ENCODE data around the gene SYNJ1.
"Not testable (repeated sequence)": the region's sequence is repeated elsewhere in the genome, so short reads cannot be mapped to it uniquely, and the experiment has no call there.

Gene SYNJ1

GRCh38 chr21:32710069-32710784, 17.6 kb downstream of the SYNJ1 start:
- no peak for TF ChIP-seq CTCF (IDR thresholded peaks at IDR 0.05; ENCODE audit: insufficient read depth, missing control alignments)
- FAIRE-seq (no peak), DNase-seq (ENCODE audit: insufficient read length, low spot score) (no peak)

- no peak for TF ChIP-seq CTCF (IDR thresholded peaks at IDR 0.05; ENCODE audit: insufficient read depth, missing control alignments)
- DNase-seq (ENCODE audit: insufficient read length, low spot score) (no peak), FAIRE-seq (no peak)
Observed at GRCh38 chr21:32708069-32708468, 19.7 kb downstream of the SYNJ1 start.

GRCh38 chr21:32705901-32706300, 21.9 kb downstream of the SYNJ1 start:
- TF ChIP-seq CTCF (IDR thresholded peaks at IDR 0.05; ENCODE audit: insufficient read depth, missing control alignments), result no peak
- no peak for FAIRE-seq

GRCh38 chr21:32705139-32705538, 22.7 kb downstream of the SYNJ1 start:
- FAIRE-seq (no peak), DNase-seq (ENCODE audit: insufficient read length, low spot score) (no peak)
- no peak for TF ChIP-seq CTCF (IDR thresholded peaks at IDR 0.05; ENCODE audit: insufficient read depth, missing control alignments)

More at GRCh38 chr21:32705901-32706300, 21.9 kb downstream of the SYNJ1 start:
- no peak for DNase-seq (ENCODE audit: insufficient read length, low spot score)

GRCh38 chr21:32702702-32703101, 25.1 kb downstream of the SYNJ1 start:
- TF ChIP-seq CTCF (IDR thresholded peaks at IDR 0.05; ENCODE audit: insufficient read depth, missing control alignments), result no peak
- DNase-seq (ENCODE audit: insufficient read length, low spot score) (no peak), FAIRE-seq (no peak)

GRCh38 chr21:32698971-32699693, 28.7 kb downstream of the SYNJ1 start:
- DNase-seq (ENCODE audit: insufficient read length, low spot score) (no peak), FAIRE-seq (no peak)
- no peak for TF ChIP-seq CTCF (IDR thresholded peaks at IDR 0.05; ENCODE audit: insufficient read depth, missing control alignments)

- FAIRE-seq (no peak), DNase-seq (ENCODE audit: insufficient read length, low spot score) (no peak)
- TF ChIP-seq CTCF (IDR thresholded peaks at IDR 0.05; ENCODE audit: insufficient read depth, missing control alignments), result no peak
Observed at GRCh38 chr21:32698286-32698685, 29.5 kb downstream of the SYNJ1 start.

- DNase-seq (ENCODE audit: insufficient read length, low spot score); FAIRE-seq: not testable (repeated sequence)
Observed at GRCh38 chr21:32695482-32695881, 32.3 kb downstream of the SYNJ1 start.
